GM10266 (cell line): ENCODE data around the gene AGO4.
"Not testable (repeated sequence)": the region's sequence is repeated elsewhere in the genome, so short reads cannot be mapped to it uniquely, and the experiment has no call there.

Source experiments
- DNase-seq: peaks from one replicate; pipeline ENCODE4 v3.0.0; 2012; ENCODE audit errors: extremely low spot score
- TF ChIP-seq, protein P1 (sequence below): IDR thresholded peaks from 2 replicates; pipeline ENCODE4 v1.5.1; 2012; ENCODE audit warnings: mild to moderate bottlenecking, low read depth; ENCODE audit not compliant: control insufficient read depth, insufficient read depth; ENCODE audit errors: missing control alignments

AGO4 gene

DNA sequence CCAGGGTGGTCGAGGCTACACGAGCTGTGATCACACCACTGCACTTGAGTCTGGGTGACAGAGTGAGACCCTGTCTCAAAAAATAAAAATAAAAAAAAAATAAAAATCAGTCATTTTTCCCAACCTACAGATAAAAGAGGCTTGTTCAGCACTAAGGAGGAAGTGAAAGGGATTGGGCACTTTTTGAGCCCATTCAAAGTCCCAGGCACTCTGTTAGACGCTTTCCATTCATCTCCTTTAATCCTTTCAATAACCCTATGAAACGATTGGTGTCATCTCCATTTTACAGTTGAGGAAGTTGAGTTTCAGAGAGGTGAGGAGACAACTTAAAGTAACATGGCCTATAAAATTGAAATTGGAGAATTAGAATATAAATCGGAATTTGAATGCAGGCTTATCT, 10.4 kb upstream of the AGO4 start:
- TF ChIP-seq, protein P1, sequence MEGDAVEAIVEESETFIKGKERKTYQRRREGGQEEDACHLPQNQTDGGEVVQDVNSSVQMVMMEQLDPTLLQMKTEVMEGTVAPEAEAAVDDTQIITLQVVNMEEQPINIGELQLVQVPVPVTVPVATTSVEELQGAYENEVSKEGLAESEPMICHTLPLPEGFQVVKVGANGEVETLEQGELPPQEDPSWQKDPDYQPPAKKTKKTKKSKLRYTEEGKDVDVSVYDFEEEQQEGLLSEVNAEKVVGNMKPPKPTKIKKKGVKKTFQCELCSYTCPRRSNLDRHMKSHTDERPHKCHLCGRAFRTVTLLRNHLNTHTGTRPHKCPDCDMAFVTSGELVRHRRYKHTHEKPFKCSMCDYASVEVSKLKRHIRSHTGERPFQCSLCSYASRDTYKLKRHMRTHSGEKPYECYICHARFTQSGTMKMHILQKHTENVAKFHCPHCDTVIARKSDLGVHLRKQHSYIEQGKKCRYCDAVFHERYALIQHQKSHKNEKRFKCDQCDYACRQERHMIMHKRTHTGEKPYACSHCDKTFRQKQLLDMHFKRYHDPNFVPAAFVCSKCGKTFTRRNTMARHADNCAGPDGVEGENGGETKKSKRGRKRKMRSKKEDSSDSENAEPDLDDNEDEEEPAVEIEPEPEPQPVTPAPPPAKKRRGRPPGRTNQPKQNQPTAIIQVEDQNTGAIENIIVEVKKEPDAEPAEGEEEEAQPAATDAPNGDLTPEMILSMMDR = no peak
- DNase-seq = no peak

- DNase-seq = not testable (repeated sequence)
Measured at GRCh38 chr1:35798019-35798418, 9.8 kb upstream of the AGO4 start.

DNA sequence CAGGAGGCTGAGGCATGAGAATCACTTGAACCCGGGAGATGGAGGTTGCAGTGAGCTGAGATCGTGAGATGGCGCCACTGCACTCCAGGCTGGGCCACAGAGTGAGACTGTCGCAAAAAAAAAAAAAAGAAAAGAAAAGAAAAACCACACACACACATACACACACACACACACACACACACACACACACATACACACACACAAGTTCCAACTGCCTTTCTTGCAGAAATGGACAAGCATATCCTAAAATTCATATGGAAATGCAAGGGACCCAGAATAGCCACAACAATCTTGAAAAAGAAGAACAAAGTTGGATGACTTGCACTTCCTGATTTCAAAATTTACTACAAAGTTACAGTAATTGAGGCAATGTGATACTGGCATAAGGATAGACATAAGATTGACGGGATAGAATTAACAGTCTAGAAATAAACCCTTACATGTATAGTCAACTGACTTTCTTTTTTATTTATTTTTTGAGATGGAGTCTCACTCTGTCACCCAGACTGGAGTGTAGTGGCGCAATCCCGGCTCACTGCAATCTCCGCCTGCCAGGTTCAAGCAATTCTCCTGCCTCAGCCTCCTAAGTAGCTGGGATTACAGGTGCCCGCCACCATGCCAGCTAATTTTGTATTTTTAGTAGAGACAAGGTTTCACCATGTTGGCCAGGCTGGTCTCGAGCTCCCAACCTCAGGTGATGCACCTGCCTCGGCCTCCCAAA, 7.5 kb upstream of the AGO4 start:
- DNase-seq = not testable (repeated sequence)

DNA sequence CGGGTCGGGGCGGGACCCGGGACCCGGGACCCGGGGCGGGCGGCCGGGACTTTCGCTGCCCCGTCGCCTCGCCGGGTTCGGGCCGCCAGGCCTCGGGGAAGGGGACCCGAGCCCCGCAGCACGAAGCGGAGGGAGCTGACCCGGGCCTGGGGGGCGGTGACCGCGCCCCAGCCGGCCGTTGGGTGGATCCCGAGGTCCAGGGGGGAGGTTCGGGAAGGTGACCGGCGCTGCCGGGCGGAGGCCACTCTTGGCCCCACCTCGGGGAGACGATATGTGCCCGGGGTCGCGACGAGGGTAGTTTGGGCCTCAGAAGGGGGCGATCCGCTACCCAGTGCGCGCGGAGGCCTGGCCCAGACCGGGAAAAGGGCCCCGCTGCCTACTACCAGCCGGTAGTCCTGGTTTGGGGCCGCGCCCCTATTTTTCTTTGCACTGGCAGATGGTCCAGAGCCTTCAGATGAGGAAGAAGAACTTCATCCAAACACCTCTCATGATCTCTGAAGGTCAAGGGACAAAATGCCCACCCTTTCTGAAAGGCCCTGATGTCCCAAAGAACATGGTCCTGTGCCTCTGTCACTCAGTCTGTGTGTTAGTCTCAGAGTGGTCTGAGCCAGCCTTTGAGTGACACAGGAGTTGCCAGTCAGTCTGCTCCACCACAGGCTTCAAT, 766 bp downstream of the AGO4 start:
- peak; percentile 68 for DNase-seq
- TF ChIP-seq, protein P1 = no peak

DNA sequence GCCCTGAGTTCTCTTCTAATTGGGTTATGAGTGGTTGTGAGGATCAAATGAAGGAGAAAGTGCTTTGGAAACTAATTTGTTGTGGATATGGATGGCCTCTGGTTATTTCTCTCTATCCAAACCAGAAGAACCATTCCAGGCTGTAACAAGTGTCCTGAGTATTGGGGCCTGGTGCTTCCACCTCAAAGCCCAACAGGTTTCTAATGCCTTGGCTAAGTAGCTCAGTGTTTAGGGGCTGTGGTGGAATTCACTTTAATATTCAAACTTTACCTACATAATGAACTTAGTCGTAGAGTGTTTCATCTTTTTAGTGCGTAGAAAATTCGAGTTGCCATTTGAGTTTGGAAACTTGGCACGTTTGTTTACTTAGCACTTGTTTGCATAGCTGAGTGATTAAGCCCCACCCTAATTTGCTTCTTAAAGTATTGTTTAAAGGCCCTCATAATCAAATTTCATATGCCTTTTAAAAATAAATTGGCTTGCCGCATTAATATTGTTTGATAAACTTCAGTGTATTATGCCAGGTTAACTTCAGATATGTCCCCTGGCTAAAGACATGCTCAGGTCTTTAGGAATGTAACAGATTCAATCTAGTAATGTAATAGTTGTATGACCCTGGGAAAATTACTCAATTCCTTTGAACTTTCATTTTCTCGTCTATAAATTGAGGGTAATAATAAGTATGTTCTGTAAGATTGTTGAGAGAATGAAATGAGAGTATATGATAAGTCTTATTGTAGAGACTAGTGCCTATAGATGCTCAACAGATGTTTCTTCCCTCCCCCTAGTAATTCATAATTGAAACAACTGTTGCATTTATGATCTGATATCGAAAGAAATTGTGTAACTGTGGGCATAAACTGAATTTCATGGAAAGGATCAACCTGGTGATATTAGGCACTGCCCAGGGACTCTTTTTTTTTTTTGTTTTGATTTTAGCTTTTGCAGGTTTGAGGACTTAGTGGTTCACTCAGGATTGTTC, 1.6 kb downstream of the AGO4 start:
- TF ChIP-seq, protein P1 = no peak
- no peak for DNase-seq

GRCh38 chr1:35810096-35810881, 2.5 kb downstream of the AGO4 start:
- no peak for DNase-seq
- TF ChIP-seq, protein P1 = no peak

DNA sequence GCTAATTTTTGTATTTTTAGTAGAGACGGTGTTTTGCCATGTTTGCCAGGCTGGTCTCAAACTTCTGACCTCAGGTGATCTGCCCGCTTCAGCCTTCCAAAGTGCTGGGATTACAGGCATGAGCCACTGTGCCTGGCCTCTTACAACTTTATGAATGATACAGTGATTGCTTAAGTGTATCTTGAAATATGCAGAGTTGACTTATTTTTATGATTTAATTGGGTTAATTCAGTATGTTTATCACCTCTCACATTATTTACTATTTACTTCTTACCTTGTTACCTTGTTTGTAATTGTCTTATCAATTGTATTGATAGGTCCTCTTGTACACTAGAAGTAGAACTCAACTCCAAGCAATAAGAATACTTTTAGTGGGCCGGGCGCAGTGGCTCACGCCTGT, 4.9 kb downstream of the AGO4 start:
- DNase-seq = not testable (repeated sequence)

GRCh38 chr1:35825255-35825654, 17.4 kb downstream of the AGO4 start:
- DNase-seq = no peak
- TF ChIP-seq, protein P1 = no peak
